Brain microvascular endothelial cell (primary cell): Measurements from ENCODE around the gene LRRC18.

ENCODE experiments used
- DNase-seq: peaks from one replicate; pipeline ENCODE4 v3.0.0-alpha.2; 2020
- H3K27ac ChIP-seq: fragments of 250-450 bp; sonication (Bioruptor Pico); 2 replicates; pipeline ENCODE4 v1.5.1; 2020; ENCODE audit warnings: mild to moderate bottlenecking, moderate library complexity
- H3K27me3 ChIP-seq: fragments of 250-450 bp; sonication (Bioruptor Pico); replicated peaks from 2 replicates; pipeline ENCODE4 v1.5.1; 2020; ENCODE audit warnings: mild to moderate bottlenecking
- H3K36me3 ChIP-seq: fragments of 250-450 bp; sonication (Bioruptor Pico); replicated peaks from 2 replicates; pipeline ENCODE4 v1.5.1; 2020; ENCODE audit warnings: mild to moderate bottlenecking
- H3K4me3 ChIP-seq: 2 replicates; pipeline ENCODE4 v1.5.1; 2011; ENCODE audit warnings: low read depth, mild to moderate bottlenecking, control low read depth, low read length, moderate library complexity
- in situ Hi-C: cut with HindIII; loops from 2 replicates; pipeline ENCODE4 v1.10.0; 2017; ENCODE audit warnings: low sequenced_read_pairs, low pct_ligation_motif_present
- TF ChIP-seq, protein P1 (sequence below): IDR thresholded peaks from 2 replicates; pipeline ENCODE4 v1.5.1; 2011; ENCODE audit warnings: low read depth, mild to moderate bottlenecking, moderate library complexity, low read length, control low read depth, inconsistent platforms; ENCODE audit errors: missing control alignments

The LRRC18 gene

DNA sequence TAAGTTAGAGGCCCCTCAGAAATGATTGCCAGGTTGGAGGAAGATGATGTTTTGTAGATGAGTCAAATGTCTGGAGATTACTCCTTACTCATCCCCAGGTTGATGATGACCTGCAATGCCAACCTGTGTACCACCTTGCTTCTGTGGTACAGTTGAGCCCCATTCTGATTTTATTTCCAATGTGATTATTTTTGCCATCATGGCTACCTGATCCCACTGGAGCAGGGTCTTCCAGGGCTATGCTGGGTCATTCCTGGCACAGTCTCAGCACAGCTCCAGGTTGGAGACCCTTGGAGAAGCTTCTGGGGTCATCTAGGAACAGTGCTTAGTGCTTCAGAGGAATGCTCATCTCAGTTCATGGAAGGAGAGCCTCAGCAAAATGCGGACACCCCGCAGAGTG, 34.3 kb downstream of the LRRC18 start:
- TF ChIP-seq, protein P1, sequence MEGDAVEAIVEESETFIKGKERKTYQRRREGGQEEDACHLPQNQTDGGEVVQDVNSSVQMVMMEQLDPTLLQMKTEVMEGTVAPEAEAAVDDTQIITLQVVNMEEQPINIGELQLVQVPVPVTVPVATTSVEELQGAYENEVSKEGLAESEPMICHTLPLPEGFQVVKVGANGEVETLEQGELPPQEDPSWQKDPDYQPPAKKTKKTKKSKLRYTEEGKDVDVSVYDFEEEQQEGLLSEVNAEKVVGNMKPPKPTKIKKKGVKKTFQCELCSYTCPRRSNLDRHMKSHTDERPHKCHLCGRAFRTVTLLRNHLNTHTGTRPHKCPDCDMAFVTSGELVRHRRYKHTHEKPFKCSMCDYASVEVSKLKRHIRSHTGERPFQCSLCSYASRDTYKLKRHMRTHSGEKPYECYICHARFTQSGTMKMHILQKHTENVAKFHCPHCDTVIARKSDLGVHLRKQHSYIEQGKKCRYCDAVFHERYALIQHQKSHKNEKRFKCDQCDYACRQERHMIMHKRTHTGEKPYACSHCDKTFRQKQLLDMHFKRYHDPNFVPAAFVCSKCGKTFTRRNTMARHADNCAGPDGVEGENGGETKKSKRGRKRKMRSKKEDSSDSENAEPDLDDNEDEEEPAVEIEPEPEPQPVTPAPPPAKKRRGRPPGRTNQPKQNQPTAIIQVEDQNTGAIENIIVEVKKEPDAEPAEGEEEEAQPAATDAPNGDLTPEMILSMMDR, result no peak
- in situ Hi-C loops, result no loop called here
- Histone ChIP-seq H3K36me3 (no peaks in the 10 kb centered on the region), H3K27me3 (peaks cover 3% of the 10 kb centered on the region), H3K4me3 (no peak overlapping the region), H3K27ac (no peak overlapping the region)
- DNase-seq, result no peak

DNA sequence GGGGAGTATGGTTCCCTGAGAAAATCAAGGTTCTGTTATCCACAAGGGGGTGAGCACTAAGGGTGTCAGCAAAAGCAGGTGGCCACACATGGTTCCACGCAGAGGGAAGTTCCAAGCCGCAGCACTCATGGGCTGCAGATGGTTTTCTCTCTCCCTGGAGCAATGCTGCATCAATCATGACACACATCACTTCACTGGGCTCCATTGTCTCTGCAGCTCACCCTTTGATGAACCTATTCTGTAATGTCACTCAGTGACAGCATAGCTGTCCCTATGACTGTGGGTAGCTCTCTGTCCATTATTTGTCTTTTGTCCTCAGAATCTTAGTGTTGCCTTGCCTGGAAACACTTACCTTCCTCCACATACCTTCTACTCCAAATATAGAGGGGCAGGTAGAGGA, 34.8 kb downstream of the LRRC18 start:
- DNase-seq, result no peak
- TF ChIP-seq, protein P1, result no peak
- peaks cover 3% of the 10 kb centered on the region for H3K27me3 ChIP-seq
- in situ Hi-C loops, result no loop called here
- H3K4me3 ChIP-seq, result no peak overlapping the region
- H3K36me3 ChIP-seq, result no peaks in the 10 kb centered on the region
- H3K27ac ChIP-seq, result no peak overlapping the region

DNA sequence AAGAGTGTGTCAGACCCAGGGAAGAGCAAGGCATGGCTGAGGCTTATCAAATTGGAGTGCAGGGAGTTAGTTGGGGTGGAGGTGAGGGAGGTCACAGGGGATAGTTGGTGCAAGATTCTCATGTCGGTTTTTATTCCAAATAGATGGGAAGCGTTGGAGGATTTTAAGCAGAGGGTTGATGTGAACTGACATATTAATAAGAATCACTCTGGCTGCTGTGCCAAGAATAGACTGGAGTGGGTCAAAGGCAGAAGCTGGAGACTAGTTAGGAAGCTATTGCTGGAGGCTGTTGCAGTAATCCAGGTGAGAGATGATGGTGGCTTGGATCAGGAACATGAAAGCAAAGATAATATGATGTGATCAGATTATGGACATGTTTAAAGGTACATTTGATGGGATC, 36.5 kb downstream of the LRRC18 start:
- peaks cover 3% of the 10 kb centered on the region for H3K27me3 ChIP-seq
- no peak overlapping the region for H3K4me3 ChIP-seq
- H3K36me3 ChIP-seq, result no peaks in the 10 kb centered on the region
- H3K27ac ChIP-seq, result no peak overlapping the region
- TF ChIP-seq, protein P1, result no peak
- in situ Hi-C loops, result no loop called here
- no peak for DNase-seq

DNA sequence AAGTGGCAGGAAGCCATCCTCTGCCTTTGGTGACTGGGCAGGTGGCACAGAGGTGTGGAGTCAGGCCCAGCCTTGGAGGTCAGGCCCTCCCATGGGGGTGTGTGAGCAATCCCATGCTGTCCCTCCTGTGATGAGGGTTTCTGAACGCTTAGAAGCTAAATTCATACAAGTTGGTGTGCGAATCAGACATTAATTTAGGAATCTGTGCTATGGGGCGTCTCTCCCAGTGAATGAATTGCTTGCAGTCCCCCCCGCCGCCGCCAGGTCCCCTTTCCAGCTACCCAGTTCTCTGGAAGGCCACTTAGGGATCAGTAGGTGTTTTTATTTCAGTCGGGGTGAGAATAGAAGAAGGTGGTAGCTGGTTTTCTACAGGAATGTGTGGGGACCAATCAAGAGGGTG, 37.5 kb downstream of the LRRC18 start:
- in situ Hi-C loops, result no loop called here
- Histone ChIP-seq H3K27me3 (no peaks in the 10 kb centered on the region), H3K27ac (no peak overlapping the region), H3K4me3 (no peak overlapping the region), H3K36me3 (no peaks in the 10 kb centered on the region)
- TF ChIP-seq, protein P1, result no peak
- no peak for DNase-seq

DNA sequence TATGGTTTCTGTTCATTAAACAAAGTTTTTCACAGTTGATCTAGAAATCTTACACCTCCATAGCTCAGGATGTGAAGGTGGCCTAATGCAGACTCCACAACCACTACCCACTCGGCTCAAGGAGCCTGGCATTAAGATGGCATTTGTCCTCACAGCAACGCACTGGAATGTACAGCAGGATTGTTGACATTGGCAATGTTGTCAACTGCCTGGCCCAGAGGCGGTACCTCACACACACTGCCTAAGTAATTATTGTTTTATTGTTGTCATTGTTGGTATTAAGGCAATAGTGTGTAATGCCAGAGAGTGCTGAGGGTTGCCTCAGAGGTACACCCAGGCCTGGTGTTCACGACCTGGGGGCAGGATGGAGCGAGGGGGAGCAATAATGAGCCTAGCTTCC, 38.3 kb downstream of the LRRC18 start:
- no peak for DNase-seq
- TF ChIP-seq, protein P1, result no peak
- in situ Hi-C loops, result no loop called here
- no peaks in the 10 kb centered on the region for H3K36me3 ChIP-seq
- H3K4me3 ChIP-seq, result no peak overlapping the region
- no peaks in the 10 kb centered on the region for H3K27me3 ChIP-seq
- no peak overlapping the region for H3K27ac ChIP-seq

DNA sequence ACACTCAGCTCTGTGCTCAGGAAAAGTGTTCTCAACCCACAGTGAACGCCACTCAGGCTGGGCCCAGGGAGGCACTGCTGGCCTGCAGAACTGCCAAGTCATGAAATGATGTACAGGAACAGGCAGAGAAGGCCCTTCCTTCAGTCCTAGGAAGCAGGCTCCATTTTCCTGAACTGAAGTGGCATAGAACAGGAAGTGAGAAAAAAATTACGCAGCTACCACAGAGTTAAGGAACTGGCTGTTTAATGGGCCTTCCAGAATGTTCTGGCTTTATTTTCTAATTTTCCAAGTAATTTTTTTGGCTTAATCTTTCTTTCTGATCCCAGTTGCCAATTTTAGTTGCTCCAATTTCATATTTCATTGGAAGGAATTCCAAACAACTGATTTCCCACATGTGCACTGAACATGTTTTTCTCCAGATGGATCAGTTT, 39.3 kb downstream of the LRRC18 start:
- DNase-seq, result no peak
- in situ Hi-C loops, result no loop called here
- H3K27me3 ChIP-seq, result no peaks in the 10 kb centered on the region
- H3K4me3 ChIP-seq, result no peak overlapping the region
- TF ChIP-seq, protein P1, result no peak
- no peaks in the 10 kb centered on the region for H3K36me3 ChIP-seq
- no peak overlapping the region for H3K27ac ChIP-seq
